Spleen (tissue), 7 donors: ENCODE results near the gene PRTN3.

ENCODE experiments used
- POLR2A ChIP-seq, 3 donors: fragments of 450-650 bp; IDR thresholded peaks; one replicate each; pipeline ENCODE4 v1.5.1; 2017; ENCODE audit warnings: antibody characterized with exemption in 3 of 3, mild to moderate bottlenecking in 1 of 3
- POLR2AphosphoS5 ChIP-seq, 3 donors: sonication (generic); formaldehyde crosslinking; IDR thresholded peaks; one replicate each; pipeline ENCODE4 v1.5.1; 2017; ENCODE audit warnings: antibody characterized with exemption in 3 of 3
- TF ChIP-seq, protein P1 (sequence below), 11 experiments: fragments of 200-600 bp in 7 of 11; fragments of 450-650 bp in 4 of 11; sonication (generic) in 4 of 11; IDR thresholded peaks in 8 of 11; conservative IDR thresholded peaks in 3 of 11; 1 replicate in 7 of 11; 2 replicates in 4 of 11; pipeline versions ENCODE4 v1.4.0 to v1.8.0; 2016 to 2021; ENCODE audit warnings: antibody characterized with exemption in 11 of 11, inconsistent platforms in 4 of 11, mild to moderate bottlenecking in 1 of 11
- donor health status: DM: no; HTN: no; CAD: no; lungs with moderate emphysema.
- donor health status: DM: no; HTN: no; CAD: no.
- donor health status: DM: no; HTN: no; CAD: no.

DNA sequence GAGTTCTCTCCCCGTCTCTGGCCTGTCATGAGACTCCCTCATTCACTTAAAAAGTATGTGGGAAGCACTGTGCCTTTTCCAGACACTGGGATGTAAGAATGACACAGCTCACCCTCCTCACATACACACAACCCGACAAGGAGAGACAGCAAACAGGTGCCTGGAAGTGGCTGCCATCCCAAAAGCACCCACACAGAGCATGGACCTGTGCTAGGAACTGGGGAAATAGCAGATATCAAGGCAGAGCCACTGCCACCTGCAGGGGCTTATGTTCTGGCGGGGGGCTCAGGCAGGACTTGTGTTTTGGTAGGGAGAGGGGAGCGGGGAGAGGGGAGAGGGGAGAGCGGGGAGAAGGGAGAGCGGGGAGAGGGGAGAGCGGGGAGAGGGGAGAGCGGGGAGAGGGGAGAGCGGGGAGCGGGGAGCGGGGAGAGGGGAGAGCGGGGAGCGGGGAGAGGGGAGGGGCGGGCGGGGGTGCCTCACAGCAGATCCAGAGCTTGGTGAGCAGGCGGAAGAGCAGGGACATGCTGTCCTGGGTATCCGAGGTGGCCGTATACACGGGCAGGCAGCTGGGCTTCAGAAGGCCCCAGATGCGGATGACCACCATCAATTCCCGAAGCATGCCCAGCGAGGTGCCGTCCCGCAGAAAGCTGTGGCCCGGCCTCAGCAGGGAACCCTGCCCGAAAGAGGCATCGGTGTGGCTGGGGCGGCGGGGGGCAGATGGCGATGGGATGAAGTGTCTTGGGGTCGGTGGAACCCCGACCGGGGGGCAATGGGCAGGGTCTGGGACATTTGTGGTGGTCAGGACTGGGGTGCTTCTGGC lies 30.9 kb downstream of the PRTN3 start:
- TF ChIP-seq, protein P1, sequence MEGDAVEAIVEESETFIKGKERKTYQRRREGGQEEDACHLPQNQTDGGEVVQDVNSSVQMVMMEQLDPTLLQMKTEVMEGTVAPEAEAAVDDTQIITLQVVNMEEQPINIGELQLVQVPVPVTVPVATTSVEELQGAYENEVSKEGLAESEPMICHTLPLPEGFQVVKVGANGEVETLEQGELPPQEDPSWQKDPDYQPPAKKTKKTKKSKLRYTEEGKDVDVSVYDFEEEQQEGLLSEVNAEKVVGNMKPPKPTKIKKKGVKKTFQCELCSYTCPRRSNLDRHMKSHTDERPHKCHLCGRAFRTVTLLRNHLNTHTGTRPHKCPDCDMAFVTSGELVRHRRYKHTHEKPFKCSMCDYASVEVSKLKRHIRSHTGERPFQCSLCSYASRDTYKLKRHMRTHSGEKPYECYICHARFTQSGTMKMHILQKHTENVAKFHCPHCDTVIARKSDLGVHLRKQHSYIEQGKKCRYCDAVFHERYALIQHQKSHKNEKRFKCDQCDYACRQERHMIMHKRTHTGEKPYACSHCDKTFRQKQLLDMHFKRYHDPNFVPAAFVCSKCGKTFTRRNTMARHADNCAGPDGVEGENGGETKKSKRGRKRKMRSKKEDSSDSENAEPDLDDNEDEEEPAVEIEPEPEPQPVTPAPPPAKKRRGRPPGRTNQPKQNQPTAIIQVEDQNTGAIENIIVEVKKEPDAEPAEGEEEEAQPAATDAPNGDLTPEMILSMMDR (IDR thresholded peaks at IDR 0.05 in 8 of 11, conservative IDR thresholded peaks at IDR 0.05 in 3 of 11): no peak
- TF ChIP-seq POLR2AphosphoS5 (IDR thresholded peaks at IDR 0.05): peak in 1 of 3 donors; percentile 9
- no peak for TF ChIP-seq POLR2A (IDR thresholded peaks at IDR 0.05)
